Left lung (tissue), 10 donors: Measurements from ENCODE around the gene KCNQ1OT1. TPM values are rescaled to one million over a fixed set of nuclear protein-coding genes. Genes with fewer than 3 reads are reported as not detected.

Experiments
- ATAC-seq: fragments of 200-7000 bp; cut with Tn5 transposase; one replicate; pipeline ENCODE4 v1.9.1; 2020; ENCODE audit warnings: moderate library complexity
- DNase-seq, 4 donors: peaks; one replicate each; pipeline ENCODE4 v3.0.0-alpha.2; 2013 to 2020
- H3K27ac ChIP-seq, 2 donors: fragments of 200-600 bp; sonication (generic) in 1 of 2; one replicate each; pipeline versions ENCODE4 v1.5.0 to v1.8.0; 2020 to 2021
- H3K27me3 ChIP-seq, 2 donors: fragments of 200-600 bp; sonication (generic) in 1 of 2; one replicate each; pipeline versions ENCODE4 v1.5.0 to v1.8.0; 2020 to 2021
- H3K36me3 ChIP-seq, 2 donors: fragments of 200-600 bp; sonication (generic) in 1 of 2; one replicate each; pipeline versions ENCODE4 v1.5.0 to v1.8.0; 2020 to 2021
- H3K4me1 ChIP-seq, 2 donors: fragments of 200-600 bp; one replicate each; pipeline ENCODE4 v1.8.0; 2021
- H3K4me3 ChIP-seq, 2 donors: fragments of 200-600 bp; sonication (generic) in 1 of 2; one replicate each; pipeline versions ENCODE4 v1.5.0 to v1.8.0; 2020 to 2021; ENCODE audit warnings: mild to moderate bottlenecking in 1 of 2
- H3K9me3 ChIP-seq, 2 donors: fragments of 200-600 bp; sonication (generic) in 1 of 2; one replicate each; pipeline versions ENCODE4 v1.5.0 to v1.8.0; 2020 to 2021
- CTCF ChIP-seq, 2 donors: fragments of 200-600 bp; sonication (generic) in 1 of 2; IDR thresholded peaks; one replicate each; pipeline versions ENCODE4 v1.5.0 to v1.8.0; 2021; ENCODE audit warnings: antibody characterized with exemption in 2 of 2
- intact Hi-C, 2 donors: fragments of 100-400 bp; cut with DNase I; formaldehyde crosslinking; loops; one replicate each; pipeline versions ENCODE4 v1.11.2 to v1.14.2; 2022
- polyA plus RNA-seq, 6 donors: library from polyadenylated mRNA; unstranded; fragments of 120-200 nt; gene quantifications; one replicate each; pipeline ENCODE4 v1.2.1, GENCODE V29; 2013; ENCODE audit not compliant: insufficient read length in 6 of 6
- total RNA-seq, 2 donors: library from RNA; stranded (reverse); fragmentation: NEBNext Ultra II Directional; extraction: Animal tissue kit (Norgen Biotek cat#: 25700); gene quantifications; one replicate each; pipeline ENCODE4 v1.2.1, GENCODE V29; 2021
- donor health status: DM: no; HTN: yes; CAD: no.
- donor health status: DM: no; HTN: no; CAD: no.

Gene KCNQ1OT1
- total and polyA plus RNA-seq, 8 donors: 1.9 to 2.9 (median 2.7) TPM

DNA sequence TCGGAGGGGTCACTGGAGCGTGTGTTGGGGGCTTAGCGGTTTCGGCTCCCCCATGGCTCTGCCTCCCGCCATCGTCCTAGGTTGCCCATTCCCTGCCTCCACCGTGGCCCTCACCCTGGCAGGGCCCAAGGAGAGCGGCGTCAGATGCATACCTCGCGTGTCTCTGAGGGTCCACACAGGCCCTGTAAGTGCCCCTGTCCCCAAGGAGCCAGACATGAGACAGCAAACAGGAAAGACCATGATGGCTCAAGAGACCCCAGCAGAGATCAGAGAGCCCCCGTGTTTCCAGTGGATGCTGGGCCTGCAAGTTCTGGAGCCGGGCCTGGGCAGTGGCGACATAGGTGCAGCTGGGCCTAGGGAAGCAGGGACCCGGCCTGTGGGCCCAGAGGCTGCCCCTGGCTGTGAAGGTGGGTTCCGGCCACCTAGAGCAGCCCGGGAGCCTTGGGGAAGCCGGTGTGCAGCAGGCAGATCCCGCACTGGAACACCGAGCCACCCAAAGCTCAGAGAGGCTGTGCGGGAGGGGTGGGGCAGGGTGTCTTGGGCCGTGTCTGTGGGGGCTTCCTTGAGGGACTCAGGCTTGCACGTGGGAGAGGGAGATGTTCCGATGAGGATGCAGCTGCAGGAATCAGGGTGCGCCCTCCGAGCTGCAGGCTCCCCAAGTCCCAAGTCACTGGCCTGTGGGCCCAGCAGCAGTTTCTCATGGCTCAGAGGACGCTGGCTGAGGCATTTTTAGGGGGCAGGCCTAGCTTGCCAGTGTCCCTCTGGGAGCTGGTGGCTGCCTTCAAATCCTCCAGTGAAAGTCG, 126.4 kb downstream of the KCNQ1OT1 start:
- ATAC-seq (no peak), DNase-seq (peak in 2 of 4 donors; percentile 26 to 63)
- H3K36me3 ChIP-seq: peaks cover 0 to 21% of the 10 kb centered on the region in 2 donors
- H3K4me3 ChIP-seq: no peak overlapping the region
- H3K9me3 ChIP-seq: no peaks in the 10 kb centered on the region
- no peaks in the 10 kb centered on the region for H3K27me3 ChIP-seq
- H3K4me1 ChIP-seq: no peaks in the 10 kb centered on the region
- intact Hi-C loops: no loop called here
- H3K27ac ChIP-seq: no peak overlapping the region
- no peak for TF ChIP-seq CTCF (IDR thresholded peaks at IDR 0.05)

- H3K4me3 ChIP-seq: no peak overlapping the region
- no peak for TF ChIP-seq CTCF (IDR thresholded peaks at IDR 0.05)
- H3K36me3 ChIP-seq: peaks cover 0 to 21% of the 10 kb centered on the region in 2 donors
- no peaks in the 10 kb centered on the region for H3K9me3 ChIP-seq
- no peak for ATAC-seq
- H3K27ac ChIP-seq: no peak overlapping the region
- no peaks in the 10 kb centered on the region for H3K27me3 ChIP-seq
- H3K4me1 ChIP-seq: no peaks in the 10 kb centered on the region
- DNase-seq: peak in 1 of 4 donors; percentile 66
- intact Hi-C loops: no loop called here
Measured at GRCh38 chr11:2572491-2573239, 127.1 kb downstream of the KCNQ1OT1 start.

DNA sequence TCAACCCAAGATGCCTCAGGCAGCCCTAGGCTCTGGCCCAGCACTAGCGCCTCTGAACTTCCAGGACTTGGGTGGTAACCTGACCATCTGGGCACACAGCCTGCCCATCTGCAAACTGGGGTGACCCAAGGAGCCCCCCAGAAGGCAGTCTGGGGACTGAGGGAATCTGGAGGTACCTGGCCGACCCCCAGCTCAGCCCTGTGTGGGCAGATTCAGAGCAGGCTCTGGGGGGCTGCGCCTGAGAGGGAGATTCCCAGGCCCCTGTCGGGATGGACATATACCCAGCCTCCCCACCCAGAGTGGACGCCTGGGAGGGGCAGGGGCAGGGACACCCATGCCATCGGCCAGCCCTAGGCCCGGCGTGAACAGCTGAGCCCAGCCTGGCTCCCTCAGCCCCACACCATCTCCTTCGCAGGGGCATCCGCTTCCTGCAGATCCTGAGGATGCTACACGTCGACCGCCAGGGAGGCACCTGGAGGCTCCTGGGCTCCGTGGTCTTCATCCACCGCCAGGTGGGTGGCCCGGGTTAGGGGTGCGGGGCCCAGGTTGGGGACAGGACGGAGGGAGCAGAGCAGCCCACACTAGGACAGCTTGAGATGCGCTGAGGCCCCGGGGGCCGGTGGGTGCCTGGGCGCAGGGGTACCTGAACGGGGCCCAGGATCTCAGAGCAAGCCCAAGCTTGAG, 128.1 kb downstream of the KCNQ1OT1 start:
- H3K36me3 ChIP-seq: peaks cover 0 to 21% of the 10 kb centered on the region in 2 donors
- no peak overlapping the region for H3K4me3 ChIP-seq
- intact Hi-C loops: no loop called here
- H3K9me3 ChIP-seq: no peaks in the 10 kb centered on the region
- no peaks in the 10 kb centered on the region for H3K4me1 ChIP-seq
- H3K27ac ChIP-seq: no peak overlapping the region
- ATAC-seq (no peak), DNase-seq (peak in 1 of 4 donors; percentile 68)
- H3K27me3 ChIP-seq: no peaks in the 10 kb centered on the region
- TF ChIP-seq CTCF (IDR thresholded peaks at IDR 0.05): no peak

GRCh38 chr11:2570841-2571597, 128.8 kb downstream of the KCNQ1OT1 start:
- peak in 1 of 4 donors; percentile 67 for DNase-seq
- no peak overlapping the region for H3K4me3 ChIP-seq
- intact Hi-C loops: no loop called here
- no peak for ATAC-seq
- peaks cover 0 to 21% of the 10 kb centered on the region in 2 donors for H3K36me3 ChIP-seq
- no peak for TF ChIP-seq CTCF (IDR thresholded peaks at IDR 0.05)
- no peaks in the 10 kb centered on the region for H3K4me1 ChIP-seq
- no peaks in the 10 kb centered on the region for H3K9me3 ChIP-seq
- H3K27me3 ChIP-seq: no peaks in the 10 kb centered on the region
- H3K27ac ChIP-seq: no peak overlapping the region
